ENCODE data around the gene OR11A1. TPM values are rescaled to one million over a fixed set of nuclear protein-coding genes. Genes with fewer than 3 reads are reported as not detected.

Gene OR11A1
- total and polyA plus RNA-seq, 4 donors = not detected

DNA sequence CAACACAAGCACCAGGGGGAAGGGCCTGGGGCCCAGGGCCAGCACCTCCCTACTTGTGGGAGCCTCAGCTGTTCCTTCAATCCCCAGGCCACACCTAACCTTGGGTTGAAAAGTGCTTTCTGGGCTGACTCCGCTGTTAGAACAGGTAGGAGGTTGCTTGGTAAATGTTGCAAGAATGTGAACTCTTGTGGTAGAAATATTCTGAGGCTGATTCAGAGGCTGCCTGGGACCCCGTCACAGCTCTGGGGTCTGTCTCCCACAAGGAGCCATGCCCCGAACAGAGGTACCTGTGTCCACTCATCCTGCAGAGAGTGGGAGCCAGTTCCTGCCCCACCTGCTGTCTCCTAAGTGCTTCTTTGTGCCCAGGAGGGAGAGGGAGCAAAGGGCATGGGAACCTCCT, 45.3 kb upstream of the OR11A1 start:
- H3K4me1 ChIP-seq (ENCODE audit: control insufficient read depth in 4 of 4, insufficient read depth in 4 of 4, low read length in 3 of 4) = no peaks in the 10 kb centered on the region
- H3K36me3 ChIP-seq (ENCODE audit: control insufficient read depth in 4 of 4, insufficient read depth in 3 of 4, low read depth in 1 of 4, low read length in 3 of 4) = peaks cover 0 to 1% (median 0%) of the 10 kb centered on the region in 4 donors
- WGBS = 92% methylated on average over 3 of the region's 3 CpGs
- no peak overlapping the region for H3K27ac ChIP-seq (ENCODE audit: low read depth in 1 of 2, low read length in 2 of 2)
- H3K9ac ChIP-seq (ENCODE audit: low read depth in 1 of 2, low read length in 2 of 2) = no peak overlapping the region
- no peaks in the 10 kb centered on the region for H3K9me3 ChIP-seq (ENCODE audit: control insufficient read depth in 4 of 4, low read length in 3 of 4)
- TF ChIP-seq, protein P1, sequence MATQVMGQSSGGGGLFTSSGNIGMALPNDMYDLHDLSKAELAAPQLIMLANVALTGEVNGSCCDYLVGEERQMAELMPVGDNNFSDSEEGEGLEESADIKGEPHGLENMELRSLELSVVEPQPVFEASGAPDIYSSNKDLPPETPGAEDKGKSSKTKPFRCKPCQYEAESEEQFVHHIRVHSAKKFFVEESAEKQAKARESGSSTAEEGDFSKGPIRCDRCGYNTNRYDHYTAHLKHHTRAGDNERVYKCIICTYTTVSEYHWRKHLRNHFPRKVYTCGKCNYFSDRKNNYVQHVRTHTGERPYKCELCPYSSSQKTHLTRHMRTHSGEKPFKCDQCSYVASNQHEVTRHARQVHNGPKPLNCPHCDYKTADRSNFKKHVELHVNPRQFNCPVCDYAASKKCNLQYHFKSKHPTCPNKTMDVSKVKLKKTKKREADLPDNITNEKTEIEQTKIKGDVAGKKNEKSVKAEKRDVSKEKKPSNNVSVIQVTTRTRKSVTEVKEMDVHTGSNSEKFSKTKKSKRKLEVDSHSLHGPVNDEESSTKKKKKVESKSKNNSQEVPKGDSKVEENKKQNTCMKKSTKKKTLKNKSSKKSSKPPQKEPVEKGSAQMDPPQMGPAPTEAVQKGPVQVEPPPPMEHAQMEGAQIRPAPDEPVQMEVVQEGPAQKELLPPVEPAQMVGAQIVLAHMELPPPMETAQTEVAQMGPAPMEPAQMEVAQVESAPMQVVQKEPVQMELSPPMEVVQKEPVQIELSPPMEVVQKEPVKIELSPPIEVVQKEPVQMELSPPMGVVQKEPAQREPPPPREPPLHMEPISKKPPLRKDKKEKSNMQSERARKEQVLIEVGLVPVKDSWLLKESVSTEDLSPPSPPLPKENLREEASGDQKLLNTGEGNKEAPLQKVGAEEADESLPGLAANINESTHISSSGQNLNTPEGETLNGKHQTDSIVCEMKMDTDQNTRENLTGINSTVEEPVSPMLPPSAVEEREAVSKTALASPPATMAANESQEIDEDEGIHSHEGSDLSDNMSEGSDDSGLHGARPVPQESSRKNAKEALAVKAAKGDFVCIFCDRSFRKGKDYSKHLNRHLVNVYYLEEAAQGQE (IDR thresholded peaks at IDR 0.05) = no peak
- TF ChIP-seq NR2F2 (IDR thresholded peaks at IDR 0.05) (no peak), HNF4A (conservative IDR thresholded peaks at IDR 0.05) (no peak), TAF1 (conservative IDR thresholded peaks at IDR 0.05) (no peak), EGR1 (IDR thresholded peaks at IDR 0.05; ENCODE audit: low read depth in 2 of 2) (no peak), SP1 (IDR thresholded peaks at IDR 0.05) (no peak), JUND (IDR thresholded peaks at IDR 0.05) (no peak)
- no peaks in the 10 kb centered on the region for H3K27me3 ChIP-seq (ENCODE audit: control insufficient read depth in 4 of 4, insufficient read depth in 4 of 4, low read length in 3 of 4)
- H3K4me3 ChIP-seq (ENCODE audit: low read depth in 1 of 3, low read length in 3 of 3) = no peak overlapping the region
- DNase-seq (ENCODE audit: low spot score) = peak; percentile 14

DNA sequence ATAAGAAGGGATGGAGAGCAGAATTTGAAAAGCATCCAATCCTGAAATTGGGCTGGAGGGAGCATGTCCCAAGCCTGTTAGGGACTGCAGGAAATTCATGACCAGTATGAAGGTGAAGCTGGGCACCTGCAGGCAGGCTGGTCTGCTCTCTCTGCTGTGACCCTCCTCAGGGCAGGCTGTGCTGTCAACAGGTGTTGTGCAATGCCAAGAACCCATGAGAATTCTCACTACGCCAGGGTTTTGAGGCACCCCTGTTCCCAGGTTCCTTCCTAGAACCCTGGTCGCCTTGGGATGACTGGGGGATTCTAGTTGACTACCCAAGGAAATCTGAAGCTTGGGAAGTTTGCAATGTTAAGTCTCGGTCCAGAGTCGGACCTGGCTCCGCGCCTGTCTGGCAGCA, 44.2 kb upstream of the OR11A1 start:
- WGBS = 92% methylated on average over 6 of the region's 6 CpGs
- H3K9ac ChIP-seq (ENCODE audit: low read depth in 1 of 2, low read length in 2 of 2) = no peak overlapping the region
- H3K36me3 ChIP-seq (ENCODE audit: control insufficient read depth in 4 of 4, insufficient read depth in 3 of 4, low read depth in 1 of 4, low read length in 3 of 4) = peaks cover 0 to 1% (median 0%) of the 10 kb centered on the region in 4 donors
- no peaks in the 10 kb centered on the region for H3K4me1 ChIP-seq (ENCODE audit: control insufficient read depth in 4 of 4, insufficient read depth in 4 of 4, low read length in 3 of 4)
- H3K27me3 ChIP-seq (ENCODE audit: control insufficient read depth in 4 of 4, insufficient read depth in 4 of 4, low read length in 3 of 4) = no peaks in the 10 kb centered on the region
- peak; percentile 23 for DNase-seq (ENCODE audit: low spot score)
- TF ChIP-seq HNF4A (conservative IDR thresholded peaks at IDR 0.05) = no peak
- TF ChIP-seq RAD21 (IDR thresholded peaks at IDR 0.05) = no peak
- no peak for TF ChIP-seq FOXA1 (IDR thresholded peaks at IDR 0.05)
- TF ChIP-seq, protein P2, sequence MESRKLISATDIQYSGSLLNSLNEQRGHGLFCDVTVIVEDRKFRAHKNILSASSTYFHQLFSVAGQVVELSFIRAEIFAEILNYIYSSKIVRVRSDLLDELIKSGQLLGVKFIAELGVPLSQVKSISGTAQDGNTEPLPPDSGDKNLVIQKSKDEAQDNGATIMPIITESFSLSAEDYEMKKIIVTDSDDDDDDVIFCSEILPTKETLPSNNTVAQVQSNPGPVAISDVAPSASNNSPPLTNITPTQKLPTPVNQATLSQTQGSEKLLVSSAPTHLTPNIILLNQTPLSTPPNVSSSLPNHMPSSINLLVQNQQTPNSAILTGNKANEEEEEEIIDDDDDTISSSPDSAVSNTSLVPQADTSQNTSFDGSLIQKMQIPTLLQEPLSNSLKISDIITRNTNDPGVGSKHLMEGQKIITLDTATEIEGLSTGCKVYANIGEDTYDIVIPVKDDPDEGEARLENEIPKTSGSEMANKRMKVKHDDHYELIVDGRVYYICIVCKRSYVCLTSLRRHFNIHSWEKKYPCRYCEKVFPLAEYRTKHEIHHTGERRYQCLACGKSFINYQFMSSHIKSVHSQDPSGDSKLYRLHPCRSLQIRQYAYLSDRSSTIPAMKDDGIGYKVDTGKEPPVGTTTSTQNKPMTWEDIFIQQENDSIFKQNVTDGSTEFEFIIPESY (IDR thresholded peaks at IDR 0.05) = no peak
- TF ChIP-seq, protein P1 (IDR thresholded peaks at IDR 0.05) = no peak
- no peak for TF ChIP-seq RXRA (IDR thresholded peaks at IDR 0.05)
- TF ChIP-seq GABPA (IDR thresholded peaks at IDR 0.05 in 1 of 2, conservative IDR thresholded peaks at IDR 0.05 in 1 of 2) = no peak
- TF ChIP-seq MAX (IDR thresholded peaks at IDR 0.05) = no peak
- no peak for TF ChIP-seq YY1 (IDR thresholded peaks at IDR 0.05)
- TF ChIP-seq TAF1 (conservative IDR thresholded peaks at IDR 0.05) = no peak
- TF ChIP-seq ATF3 (IDR thresholded peaks at IDR 0.05) = no peak
- TF ChIP-seq FOXA2 (IDR thresholded peaks at IDR 0.05) = no peak
- H3K27ac ChIP-seq (ENCODE audit: low read depth in 1 of 2, low read length in 2 of 2) = no peak overlapping the region
- H3K9me3 ChIP-seq (ENCODE audit: control insufficient read depth in 4 of 4, low read length in 3 of 4) = no peaks in the 10 kb centered on the region
- no peak overlapping the region for H3K4me3 ChIP-seq (ENCODE audit: low read depth in 1 of 3, low read length in 3 of 3)

Measured in liver (tissue), 9 donors.